ENCODE results near the gene CENPQ.
"Not testable (repeated sequence)": the region's sequence is repeated elsewhere in the genome, so short reads cannot be mapped to it uniquely, and the experiment has no call there.

The CENPQ gene, protein sequence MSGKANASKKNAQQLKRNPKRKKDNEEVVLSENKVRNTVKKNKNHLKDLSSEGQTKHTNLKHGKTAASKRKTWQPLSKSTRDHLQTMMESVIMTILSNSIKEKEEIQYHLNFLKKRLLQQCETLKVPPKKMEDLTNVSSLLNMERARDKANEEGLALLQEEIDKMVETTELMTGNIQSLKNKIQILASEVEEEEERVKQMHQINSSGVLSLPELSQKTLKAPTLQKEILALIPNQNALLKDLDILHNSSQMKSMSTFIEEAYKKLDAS

DNA sequence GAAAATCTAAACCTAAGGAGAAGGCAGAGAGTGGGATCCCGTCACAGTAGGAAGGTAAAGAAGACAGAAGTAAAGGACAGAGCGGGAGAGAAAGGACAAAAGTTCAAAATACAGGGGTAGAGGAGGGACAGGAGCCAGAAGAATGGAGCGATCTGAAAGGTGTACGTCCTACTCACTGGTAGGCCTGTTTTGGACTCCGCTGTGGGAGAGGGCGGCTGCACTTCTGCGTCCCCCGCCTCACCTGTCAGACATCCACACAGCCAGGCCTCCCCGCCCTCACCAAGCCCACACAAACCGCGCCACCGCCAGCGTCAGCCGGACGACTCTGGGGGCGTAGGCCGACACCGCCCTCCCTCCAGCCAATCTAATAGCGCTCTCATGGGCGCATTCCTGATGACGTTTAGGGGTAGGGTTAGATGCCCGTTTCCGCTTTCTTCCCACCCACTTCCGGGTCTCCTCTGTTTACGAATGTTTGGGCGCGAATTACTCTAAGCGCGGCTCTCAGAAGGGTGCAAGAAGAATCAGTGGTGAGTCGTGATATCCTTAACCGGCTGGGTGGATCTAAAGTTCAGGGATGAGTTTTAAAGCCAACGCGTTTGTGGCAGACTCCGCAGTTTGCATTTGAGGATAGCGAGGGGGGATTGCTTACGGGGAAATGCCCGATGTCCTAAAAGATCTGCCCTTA is at the start of gene CENPQ, which contains the start of gene MMUT:
TSS of gene CENPQ (plus strand) at position 444 of the 685 bp plus-strand sequence. CDS start 6,807 bp downstream, outside the sequence.
TSS of gene MMUT (minus strand) at position 327 of the 685 bp plus-strand sequence. CDS start 3,787 bp downstream, outside the sequence.
- DNase-seq (ENCODE audit: low spot score): peak; percentile 91

DNA sequence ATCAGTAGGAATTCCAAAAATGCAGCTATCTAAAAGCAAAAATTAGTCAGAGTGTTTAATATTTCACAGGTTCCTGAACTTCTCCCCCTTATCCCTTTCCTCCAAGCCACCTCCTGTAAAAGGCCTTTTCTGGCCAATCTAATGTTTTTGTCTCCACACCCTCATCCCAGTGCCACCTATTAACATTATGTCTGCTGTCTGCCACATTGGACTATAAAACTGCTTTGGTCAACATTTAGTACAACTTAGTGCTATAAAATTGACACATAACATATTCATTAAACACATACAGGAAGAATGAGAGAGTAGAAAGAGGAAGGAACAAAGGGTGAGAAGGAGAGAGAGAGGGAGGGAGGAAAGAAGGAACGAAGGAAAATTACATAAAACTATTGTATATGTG is 47.8 kb upstream of the CENPQ start:
- no peak for DNase-seq (ENCODE audit: low spot score)

DNA sequence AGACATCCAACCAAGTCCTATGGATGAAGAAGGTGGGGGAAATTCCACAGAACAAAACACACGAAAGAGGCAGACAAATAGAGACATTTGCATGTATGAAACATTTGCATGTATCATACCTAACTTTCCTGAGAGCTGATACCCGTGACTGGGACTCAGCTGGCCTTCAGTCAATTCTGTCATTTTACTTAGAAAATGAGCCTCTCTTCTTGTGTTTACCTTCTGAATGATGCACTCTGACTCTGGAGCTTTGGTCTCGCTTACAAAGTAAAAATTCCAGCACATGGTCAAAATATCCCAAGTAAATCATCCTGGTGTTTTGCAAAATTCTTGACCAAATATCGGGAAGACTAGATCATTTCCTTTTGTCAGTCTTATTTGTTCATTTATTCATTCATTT is 47.0 kb upstream of the CENPQ start:
- DNase-seq (ENCODE audit: low spot score): no peak

DNA sequence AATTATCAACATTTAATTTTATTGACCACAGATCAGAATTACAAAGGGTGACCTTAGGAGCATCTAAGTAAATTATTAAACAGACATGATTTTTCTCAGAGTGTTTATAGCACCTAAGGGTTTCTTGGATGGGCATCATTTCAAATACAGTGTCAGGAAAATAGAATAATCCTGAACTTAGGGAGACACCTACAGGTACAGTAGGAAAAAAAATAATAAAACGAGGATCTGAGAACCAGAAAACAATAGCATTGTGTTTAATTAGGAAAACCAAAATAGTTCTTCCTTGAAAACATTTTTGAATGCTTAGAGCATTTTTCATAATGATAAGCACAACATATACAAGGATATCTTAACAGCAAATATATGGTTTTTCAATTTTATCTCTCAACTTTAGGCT is 39.4 kb upstream of the CENPQ start:
- DNase-seq (ENCODE audit: low spot score): no peak

DNA sequence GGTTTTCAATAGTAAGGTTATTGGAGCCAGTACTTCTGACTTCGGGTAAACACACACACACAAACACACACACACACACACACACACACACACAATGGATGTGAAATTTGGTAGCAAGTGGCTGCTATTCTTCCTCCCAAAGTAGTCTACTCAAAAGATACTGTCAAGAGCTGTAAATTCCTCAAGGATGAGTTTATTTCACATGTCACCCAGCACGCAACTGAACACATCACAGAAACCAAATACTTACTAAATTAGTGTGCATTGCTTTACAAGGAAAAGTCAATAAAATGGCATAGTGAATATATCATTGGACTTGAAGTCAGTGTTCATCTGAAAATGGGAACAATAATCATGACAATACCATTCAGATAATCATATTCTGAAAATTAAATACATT is 33.0 kb upstream of the CENPQ start:
- no peak for DNase-seq (ENCODE audit: low spot score)

DNA sequence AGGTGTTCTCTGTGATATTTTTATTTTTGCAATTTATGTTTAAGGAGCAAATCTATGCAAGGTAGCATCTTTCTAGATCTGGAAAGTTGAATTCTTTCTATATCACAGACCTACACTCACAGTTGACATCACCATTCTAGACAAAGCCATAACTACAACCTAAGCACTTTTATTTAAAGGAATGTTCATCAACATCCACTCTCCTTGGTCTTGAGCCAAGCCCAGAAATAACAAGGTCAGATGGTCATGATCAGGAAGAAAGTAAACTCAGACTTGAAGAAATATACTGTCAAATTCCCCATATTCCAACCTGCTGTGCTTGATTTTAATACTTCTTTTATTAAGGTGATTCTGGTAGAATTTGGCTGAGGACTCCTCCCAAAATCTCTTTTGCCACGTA is 32.3 kb upstream of the CENPQ start:
- DNase-seq (ENCODE audit: low spot score): no peak

DNA sequence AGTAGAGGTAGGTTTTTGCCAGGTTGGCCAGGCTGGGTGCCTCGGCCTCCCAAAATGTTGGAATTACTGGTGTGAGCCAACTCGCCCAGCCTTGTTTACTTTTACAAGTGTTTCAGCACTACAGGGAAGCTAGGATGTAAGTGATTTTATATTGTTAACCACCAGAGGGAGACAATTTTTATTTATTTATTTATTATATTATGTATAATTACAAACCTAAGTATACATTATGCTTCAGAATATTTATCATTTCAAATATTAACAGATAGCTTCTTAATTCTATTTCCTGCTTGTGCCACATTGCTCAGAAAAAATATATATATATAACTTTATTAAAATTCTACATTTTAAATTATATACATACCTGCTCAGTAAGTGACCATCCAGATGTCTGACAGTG is 9.9 kb upstream of the CENPQ start:
- peak; percentile 15 for DNase-seq (ENCODE audit: low spot score)

DNA sequence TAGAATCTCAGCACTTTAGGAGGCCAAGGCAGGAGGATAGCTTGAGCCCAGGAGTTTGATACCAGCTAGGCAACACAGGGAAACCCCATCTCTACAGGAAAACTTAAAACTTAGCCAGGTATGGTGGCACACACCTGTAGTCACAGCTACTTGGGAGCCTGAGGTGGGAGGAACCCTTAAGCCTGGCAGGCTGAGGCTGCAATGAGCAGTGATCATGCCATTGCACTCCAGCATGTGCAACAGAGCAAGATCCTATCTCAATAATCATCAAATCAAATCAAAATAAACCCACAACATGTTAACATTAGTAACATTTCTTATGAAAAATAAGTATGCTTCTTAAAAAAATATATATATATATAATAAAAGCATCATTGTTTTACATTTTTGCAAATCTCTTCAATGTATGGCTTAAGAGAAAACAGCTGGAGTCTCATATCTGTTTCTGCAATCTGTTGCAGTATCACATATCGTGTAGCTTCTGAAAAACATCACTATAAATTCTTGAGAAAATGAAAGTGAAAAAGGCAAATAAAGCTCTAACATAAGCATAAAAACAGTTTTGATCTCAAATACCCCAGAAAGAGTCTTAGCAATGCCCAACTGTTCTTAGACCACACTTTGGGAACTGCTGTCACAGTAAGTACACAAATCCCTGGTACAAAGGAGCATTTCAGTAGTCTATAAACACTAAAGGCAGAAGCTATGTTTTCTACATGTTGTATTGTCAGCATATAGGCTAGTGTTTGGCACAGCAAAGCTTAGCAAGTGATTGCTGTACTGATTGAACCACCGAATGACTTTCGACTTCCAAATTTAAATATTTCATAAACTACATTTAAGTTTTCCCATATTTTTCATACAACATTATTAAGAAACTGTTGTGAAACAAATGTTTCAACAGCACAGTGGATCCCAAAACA is 8.1 kb upstream of the CENPQ start:
- no peak for DNase-seq (ENCODE audit: low spot score)

DNA sequence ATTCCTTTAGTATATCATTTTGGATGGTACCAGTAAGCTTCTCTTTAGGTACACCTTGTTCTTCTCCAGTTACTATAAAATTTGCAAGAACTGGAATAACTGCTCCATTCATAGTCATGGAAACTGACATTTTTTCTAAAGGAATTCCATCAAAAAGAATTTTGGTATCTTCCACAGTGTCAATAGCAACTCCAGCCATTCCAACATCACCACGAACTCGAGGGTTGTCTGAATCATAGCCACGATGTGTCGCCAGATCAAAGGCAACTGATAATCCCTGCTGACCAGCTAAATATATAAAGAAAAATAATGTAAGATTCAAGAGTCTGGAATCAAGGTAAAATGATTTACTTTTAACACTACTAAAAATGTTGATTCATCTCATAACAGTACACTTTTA is 5.4 kb upstream of the CENPQ start:
- DNase-seq (ENCODE audit: low spot score): no peak

DNA sequence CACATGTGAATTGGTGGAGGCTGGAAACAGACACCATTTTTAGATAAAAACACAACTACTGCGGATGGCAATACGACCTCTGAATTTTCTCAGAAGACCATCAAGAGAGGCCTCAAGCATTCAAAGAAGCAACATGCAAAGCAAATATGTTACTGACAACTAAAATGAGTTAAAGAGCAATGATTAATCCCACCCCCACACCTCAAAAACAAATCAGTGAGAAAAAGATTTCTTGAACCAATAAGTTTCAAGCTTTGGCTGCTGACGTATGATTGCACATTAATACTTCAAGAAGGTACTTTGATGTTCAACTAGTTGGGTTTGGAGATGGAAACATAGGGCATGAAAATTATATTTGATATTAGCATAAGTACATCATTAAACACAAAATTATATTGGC is 1.1 kb upstream of the CENPQ start:
- DNase-seq (ENCODE audit: low spot score): no peak

DNA sequence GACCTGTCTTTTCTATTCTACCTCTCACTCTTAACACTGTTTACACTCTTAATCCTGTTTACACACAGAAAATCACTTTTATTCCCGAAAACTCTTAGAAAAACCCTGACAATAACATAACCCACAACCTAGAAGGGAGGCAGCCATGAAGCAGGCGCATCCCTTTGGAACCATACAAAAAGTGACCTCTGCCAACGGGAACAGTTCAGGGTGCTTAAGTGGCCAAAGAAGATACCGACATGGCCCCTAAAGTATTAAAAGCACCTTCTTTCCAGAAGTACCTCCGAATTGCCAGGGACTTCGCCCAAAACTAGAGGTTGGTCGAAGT is 607 bp upstream of the CENPQ start:
- DNase-seq (ENCODE audit: low spot score): no peak

DNA sequence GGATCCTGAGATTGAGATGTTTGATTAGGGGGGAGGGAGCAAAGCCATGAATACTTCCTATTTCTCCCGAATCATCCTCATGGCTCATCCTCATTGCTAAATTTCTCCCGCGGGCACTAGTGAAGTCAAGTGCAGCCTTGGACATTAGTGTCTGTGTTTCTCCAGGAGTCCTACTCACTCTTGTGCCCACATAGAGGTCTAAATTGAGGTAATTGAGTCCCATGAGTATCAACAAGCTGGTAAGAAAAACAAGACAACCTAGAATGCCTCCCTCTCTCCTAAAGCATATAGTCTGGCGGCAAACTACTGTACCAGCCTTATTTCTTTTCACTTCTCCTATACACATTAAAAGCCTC is 420 bp downstream of the CENPQ start:
- DNase-seq (ENCODE audit: low spot score): no peak

DNA sequence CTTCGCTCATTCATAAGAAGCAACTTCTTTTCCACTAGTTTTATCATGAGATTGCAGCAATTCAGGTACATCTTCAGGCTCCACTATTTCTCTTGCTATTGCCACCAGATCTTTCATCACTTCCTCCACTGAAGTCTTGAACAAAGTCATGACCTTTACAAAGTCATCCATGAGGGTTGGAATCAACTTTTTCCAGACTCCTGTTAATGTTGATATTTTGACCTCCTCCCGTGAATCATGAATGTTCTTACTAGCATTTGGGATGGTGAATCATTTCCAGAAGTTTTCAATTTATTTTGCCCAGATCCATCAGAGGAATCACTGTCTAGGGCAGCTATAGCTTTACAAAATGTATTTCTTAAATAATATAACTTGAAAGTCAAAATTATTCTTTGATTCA is 1.5 kb downstream of the CENPQ start:
- DNase-seq (ENCODE audit: low spot score): no peak

DNA sequence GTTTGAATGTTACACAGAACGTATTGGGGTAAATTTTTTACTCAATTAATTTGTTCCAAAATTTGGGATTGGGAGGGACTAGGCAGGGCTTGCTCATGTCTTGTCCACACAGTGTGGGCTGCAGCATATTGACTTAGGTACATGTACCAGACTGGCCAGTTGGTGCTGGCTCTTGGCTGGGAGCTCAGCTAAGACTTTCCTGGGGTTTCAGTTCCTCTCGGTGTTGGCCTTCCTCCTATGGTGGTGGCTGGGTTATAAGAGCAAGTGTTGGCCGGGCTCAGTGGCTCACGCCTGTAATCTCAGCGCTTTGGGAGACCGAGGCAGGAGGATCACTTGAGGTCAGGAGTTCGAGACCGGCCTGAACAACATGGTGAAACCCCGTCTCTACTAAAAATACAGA is 4.9 kb downstream of the CENPQ start:
- DNase-seq (ENCODE audit: low spot score): no peak

DNA sequence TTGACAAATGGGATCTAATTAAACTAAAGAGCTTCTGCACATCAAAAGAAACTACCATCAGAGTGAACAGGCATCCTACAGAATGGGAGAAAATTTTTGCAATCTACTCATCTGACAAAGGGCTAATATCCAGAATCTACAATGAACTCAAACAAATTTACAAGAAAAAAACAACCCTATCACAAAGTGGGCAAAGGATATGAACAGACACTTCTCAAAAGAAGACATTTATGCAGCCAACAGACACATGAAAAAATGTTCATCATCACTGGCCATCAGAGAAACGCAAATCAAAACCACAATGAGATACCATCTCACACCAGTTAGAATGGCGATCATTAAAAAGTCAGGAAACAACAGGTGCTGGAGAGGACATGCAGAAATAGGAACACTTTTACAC is 13.4 kb downstream of the CENPQ start:
- not testable (repeated sequence) for DNase-seq (ENCODE audit: low spot score)

DNA sequence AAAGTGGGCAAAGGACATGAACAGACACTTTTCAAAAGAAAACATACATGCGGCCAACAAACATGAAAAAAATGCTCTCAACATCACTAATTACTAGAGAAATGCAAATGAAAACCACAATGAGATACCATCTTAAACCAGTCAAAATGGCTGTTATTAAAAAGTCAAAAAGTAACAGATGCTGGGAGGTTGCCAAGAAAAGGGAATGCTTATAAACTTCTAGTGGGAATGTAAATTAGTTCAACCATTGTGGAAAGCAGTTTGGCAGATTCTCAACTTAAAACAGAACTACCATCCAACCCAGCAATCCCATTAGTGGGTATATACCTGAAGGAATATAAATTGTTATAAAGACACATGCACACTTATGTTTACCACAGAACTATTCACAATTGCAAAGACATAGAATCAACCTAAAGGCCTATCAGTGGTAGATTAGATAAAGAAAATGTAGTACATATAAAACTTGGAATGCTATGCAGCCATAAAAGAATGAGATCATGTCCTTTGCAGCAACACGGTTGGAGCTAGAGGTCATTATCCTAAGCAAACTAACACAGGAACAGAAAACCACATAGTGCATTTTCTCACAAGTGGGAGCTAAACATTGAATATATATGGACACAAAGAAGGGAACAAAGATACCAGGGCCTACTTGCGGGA is 16.3 kb downstream of the CENPQ start:
- no peak for DNase-seq (ENCODE audit: low spot score)

DNA sequence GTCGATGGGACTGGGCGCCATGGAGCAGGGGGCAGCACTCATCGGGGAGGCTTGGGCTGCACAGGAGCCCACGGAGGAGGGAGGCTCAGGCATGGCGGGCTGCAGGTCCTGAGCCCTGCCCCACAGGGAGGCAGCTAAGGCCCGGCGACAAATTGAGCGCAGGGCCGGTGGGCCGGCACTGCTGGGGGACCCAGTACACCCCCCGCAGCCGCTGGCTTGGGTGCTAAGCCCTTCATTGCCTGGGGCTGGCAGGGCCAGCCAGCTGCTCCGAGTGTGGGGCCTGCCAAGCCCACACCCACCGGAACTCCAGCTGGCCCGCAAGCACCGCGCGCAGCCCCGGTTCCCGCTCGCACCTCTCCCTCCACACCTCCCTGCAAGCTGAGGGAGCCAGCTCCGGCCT is 18.7 kb downstream of the CENPQ start:
- not testable (repeated sequence) for DNase-seq (ENCODE audit: low spot score)

DNA sequence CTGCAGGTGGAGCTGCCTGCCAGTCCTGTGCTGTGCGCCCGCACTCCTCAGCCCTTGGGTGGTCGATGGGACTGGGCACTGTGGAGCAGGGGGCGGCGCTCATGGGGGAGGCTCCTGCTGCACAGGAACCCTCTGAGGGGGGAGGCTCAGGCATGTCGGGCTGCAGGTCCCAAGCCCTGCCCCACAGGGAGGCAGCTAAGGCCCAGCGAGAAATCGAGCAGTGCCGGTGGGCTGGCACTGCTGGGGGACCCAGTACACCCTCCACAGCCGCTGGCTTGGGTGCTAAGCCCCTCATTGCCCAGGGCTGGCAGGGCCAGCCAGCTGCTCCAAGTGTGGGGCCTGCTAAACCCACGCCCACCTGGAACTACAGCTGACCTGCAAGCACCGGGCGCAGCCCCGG is 20.2 kb downstream of the CENPQ start:
- DNase-seq (ENCODE audit: low spot score): not testable (repeated sequence)

DNA sequence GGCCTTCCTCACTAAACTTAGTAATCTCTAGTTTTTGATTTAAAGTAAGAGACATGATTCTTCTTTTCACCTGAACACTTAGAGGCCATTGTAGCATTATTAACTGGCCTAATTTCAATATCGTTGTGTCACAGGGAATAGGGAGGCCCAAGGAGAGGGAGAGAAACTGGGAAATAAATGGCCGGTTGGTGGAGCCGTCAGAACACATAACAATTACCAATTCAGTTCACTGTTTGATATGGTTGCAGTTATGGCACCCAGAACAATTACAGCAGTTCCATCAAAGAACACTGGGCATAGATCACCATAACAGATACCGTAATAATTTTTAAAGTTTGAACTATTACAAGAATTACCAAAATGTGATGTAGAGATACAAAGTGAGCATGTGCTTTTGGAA is 27.5 kb downstream of the CENPQ start:
- DNase-seq (ENCODE audit: low spot score): no peak

DNA sequence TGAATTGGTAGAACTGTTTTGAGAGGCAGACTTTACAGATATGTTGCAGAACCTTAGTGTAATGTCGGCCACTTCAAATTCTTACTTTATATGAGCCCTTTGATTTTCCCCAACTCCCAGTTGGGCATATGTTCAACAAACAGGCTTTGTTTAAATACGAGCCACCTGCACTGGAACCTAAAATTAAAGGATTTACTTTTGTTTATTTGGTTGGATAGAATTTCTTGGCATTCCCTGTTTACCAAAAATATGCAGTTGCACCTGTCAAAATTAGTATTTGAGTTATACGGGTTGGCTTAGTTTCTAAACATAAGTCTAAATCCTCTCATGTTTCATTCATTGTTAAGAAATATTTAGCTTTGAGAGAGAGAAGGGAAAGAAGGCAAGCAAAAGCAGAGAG is 34.1 kb downstream of the CENPQ start:
- DNase-seq (ENCODE audit: low spot score): no peak

DNA sequence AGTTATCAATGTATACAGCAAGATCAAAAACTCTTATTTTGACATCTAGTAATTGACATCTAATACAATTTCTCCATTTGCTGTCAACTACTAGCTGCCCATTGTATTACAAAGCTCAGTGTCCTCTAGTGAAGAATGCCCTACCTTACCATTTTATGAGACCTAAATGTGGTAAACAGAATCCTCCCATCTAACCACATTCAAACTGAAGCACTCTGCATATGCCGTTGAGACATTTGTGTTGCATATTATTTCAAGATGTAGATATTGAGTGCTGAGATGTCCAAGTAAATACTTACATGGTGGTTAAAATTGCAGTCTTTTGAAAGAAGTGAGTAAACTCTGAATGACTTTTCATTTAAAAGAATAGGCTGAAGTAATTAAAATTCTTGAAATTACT is 36.0 kb downstream of the CENPQ start:
- no peak for DNase-seq (ENCODE audit: low spot score)

DNA sequence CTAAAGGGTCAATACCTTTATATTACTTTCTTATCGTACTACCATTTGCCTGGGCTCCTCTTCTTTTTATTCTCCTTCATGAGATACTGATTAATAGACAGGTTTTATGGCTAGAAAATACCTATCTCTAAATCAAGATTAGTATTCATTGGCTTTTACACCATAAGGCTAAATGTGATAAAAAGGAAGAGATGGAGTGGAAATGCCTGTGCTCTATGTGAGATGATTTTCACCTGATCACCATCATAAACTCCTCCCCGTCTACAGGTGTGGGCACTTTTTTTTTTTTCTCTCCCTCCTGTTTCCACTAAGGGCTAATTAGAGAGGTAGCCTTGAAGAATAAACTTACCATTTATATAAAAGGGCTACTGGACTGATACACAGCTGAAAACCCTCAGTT is 36.5 kb downstream of the CENPQ start, which contains the start of gene GLYATL3:
TSS of gene GLYATL3 (plus strand) at position 301 of the 400 bp plus-strand sequence. CDS start 12,068 bp downstream, outside the sequence.
- DNase-seq (ENCODE audit: low spot score): no peak
